ENCODE results near the gene R3HDM2. TPM values are rescaled to one million over a fixed set of nuclear protein-coding genes. Genes with fewer than 3 reads are reported as not detected.

R3HDM2 gene
- total RNA-seq, 1 donor from 2014 or later: 32.9 TPM

DNA sequence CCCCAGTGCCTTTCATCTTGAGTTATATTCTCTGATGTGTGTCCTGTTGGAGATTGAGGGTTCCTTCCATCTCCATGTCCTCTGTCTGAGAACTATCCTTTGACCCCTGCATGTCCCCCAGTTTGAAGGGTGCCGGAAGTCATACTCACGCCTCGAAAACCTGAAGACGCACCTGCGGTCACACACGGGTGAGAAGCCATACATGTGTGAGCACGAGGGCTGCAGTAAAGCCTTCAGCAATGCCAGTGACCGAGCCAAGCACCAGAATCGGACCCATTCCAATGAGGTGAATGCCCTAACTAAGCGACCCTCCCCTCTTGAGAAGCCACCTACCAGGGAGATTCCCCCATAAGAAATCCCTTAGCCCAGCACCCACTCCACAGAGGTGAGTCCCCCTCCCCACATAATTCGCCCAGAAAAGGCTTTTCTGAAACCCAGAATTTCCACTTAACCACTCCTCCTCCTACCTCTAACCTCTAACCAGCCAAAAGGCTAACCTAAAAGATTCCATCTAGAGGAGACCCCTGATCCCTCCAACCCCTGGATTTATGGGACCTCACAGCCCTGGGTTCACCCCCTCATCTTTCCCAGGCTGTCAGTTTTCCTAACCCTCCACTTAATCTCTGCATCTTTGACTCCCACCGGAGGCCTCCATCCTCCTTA is 36.5 kb upstream of the R3HDM2 start:
- no peak for DNase-seq

DNA sequence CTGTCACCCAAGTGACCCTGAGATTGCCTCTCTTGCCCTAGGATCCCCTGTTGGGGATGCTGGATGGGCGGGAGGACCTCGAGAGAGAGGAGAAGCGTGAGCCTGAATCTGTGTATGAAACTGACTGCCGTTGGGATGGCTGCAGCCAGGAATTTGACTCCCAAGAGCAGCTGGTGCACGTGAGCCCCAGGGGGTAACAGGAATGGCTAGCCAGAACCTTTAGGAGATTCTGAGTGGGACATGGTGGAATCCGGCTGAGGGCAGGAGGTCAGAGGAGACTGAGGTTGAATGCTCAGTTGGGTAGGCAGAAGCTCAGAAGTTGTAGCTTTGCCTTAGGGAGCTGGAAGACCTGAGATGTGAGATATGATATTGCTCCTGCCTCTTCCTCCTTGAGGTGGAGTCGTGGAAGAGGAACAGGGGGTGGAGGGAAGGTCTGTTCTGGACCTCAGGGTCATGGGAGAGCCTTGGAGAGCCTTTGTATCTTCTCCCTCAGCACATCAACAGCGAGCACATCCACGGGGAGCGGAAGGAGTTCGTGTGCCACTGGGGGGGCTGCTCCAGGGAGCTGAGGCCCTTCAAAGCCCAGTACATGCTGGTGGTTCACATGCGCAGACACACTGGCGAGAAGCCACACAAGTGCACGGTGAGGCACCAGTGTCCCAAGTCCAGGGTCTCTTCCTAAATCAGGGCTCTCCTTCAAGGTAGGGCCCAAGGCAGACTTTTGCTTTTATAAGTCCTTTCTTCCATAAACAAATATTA is 35.1 kb upstream of the R3HDM2 start:
- no peak for DNase-seq

- no peak for DNase-seq
These were observed 34.3 kb upstream of the R3HDM2 start for GRCh38 chr12:57465030-57465746.

- no peak for DNase-seq
These were observed 33.7 kb upstream of the R3HDM2 start for GRCh38 chr12:57464569-57464968.

DNA sequence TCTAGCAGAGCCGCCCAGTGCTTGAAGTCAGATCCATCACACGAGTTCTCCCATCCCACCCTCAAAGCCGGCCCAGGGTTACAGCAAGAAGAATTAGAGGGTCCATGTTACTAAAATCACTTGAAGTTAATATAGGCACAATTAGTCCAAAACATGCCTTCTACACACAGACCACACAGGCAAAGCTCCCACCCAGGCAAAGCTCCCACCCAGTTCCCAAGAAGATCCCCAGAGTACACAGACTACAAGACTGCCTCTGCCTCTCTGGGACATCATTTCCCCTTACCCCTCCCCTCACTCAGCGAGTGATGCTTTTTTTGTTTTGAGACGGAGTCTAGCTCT is 32.0 kb upstream of the R3HDM2 start:
- no peak for DNase-seq

DNA sequence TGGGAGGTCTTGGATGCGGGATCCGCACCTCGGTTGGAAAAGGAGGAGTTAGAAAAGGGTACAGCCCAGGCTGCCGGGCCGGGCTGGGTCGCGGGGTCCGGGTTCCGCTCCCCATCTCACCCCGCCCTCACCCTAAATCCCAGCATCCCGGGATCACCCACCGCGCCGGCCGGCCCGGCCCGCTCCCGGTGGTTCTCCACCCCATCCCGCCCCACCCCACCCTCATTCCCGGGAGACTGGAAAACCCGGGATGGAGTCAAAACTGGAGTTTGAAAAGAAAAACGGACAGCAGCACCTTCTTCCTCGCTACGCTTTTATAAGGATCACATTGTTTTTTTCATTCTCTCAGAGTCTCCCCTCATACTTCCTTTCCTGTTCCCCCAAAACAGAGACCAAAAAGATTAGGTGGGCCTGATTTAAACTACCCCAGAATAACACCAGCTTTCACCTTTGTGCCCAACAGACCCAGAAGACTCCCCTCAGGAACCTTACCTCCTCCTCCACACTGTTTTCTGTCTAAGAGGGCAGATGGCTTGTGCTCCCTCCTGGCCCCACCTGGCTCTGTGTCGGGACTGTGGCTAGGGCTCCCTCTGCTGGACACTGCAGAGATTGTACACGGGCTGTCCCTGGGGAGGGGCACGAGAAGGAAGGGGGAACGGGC is 31.5 kb upstream of the R3HDM2 start:
- DNase-seq: peak; percentile 85

DNA sequence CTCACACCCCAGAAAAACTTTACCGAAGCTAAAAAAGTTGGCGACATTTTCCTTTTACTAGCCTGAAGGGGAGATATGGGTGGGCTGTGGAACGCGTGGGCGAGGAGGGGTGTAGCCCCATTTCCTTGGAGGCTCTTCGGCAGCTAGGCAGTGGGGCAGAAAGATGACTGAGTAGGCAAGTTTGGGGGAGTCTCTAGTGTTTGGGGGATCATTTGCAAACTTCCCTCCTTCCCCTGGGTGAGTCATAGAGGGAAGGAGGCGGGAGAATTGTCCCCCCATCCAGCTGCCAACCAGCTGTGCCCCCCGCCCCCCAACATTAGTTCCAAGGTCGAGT is 31.0 kb upstream of the R3HDM2 start:
- peak; percentile 80 for DNase-seq

DNA sequence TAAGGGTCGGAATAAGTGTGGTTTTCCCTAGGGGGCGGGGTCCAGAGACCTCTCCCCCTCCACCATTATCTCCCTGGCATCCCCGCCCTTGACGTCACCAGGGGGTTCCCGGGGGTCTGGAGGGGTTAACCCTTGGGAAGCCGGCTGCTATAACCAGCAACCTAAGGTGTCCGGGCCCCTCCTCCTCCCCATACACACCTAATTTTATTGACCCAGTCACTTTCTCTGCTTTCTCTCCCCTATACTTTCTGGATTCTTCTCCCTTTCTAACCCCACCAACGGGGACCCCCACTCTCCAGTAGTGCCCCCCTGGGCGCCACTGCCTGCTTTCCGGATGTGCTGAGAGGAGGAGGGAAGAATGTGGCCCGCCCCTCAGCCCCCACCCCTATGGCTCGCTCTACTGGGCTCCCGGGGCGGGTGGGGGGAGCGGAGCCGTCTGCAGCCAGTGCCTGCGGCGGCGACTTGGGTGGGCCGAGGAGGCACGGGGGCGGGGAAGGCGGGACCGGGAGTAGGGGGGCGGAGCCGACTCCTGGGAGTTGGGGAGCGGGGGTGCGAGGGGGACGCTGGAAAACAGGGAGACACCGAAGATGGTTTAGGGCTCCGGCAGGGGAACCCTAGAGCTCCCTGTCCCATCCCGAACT is 30.6 kb upstream of the R3HDM2 start:
- DNase-seq: peak; percentile 85

GRCh38 chr12:57460841-57461275 is 30.0 kb upstream of the R3HDM2 start:
- peak; percentile 38 for DNase-seq

DNA sequence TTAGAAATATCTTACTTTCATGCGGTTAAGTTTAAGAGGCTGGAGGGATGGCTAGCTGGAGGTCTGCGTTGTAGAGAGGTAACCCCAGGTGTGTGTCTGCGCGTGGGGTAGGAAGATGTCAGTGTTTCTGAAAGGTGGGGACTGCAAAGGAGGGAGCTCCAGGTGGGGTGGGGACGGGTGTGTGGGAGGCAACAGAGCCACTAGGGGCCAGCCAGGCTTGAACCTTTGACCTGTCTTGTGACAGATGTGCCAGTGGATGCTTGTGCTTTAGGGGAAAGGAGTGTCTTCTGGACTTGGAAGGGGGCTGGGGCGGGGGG is 29.6 kb upstream of the R3HDM2 start:
- DNase-seq: no peak

DNA sequence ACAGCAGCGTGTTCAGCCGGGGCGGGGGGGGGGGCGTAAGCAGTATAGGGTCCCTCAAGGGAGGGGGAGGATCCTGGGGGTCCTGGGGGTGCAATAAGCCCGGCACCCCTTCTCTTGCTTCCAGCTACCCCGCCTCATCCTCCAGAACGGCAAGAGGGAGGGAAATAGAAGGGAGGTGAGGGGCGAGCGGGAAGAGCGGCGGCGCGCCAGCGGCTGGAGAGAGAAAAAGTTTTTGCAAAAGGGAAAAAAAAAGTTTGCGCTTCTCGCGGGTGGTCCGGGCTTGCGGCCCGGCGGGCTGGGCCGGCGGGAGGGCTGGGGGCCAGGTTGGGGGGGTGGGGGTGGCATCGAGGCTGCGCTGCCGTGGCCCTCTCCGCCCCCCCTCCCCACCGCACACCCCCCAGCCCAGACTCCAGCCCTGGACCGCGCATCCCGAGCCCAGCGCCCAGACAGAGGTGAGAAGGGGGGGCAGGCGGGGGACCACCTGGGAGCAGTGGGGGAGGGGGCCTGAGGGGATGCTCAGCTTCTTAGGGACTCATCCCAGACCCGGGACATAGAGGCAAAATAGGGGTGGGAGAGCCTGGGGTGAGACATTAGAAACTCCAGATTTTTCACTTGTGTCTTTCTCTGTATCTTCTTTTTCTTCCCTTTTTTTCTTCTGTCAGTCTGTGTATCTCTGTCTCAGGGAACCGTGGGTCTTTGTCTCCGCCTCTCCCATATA is 29.1 kb upstream of the R3HDM2 start, which contains the start of gene GLI1:
Gene GLI1, plus strand, starts transcription at position 36 of the 718 bp plus-strand sequence. CDS start 3,907 bp downstream, outside the sequence.
- DNase-seq: peak; percentile 77

DNA sequence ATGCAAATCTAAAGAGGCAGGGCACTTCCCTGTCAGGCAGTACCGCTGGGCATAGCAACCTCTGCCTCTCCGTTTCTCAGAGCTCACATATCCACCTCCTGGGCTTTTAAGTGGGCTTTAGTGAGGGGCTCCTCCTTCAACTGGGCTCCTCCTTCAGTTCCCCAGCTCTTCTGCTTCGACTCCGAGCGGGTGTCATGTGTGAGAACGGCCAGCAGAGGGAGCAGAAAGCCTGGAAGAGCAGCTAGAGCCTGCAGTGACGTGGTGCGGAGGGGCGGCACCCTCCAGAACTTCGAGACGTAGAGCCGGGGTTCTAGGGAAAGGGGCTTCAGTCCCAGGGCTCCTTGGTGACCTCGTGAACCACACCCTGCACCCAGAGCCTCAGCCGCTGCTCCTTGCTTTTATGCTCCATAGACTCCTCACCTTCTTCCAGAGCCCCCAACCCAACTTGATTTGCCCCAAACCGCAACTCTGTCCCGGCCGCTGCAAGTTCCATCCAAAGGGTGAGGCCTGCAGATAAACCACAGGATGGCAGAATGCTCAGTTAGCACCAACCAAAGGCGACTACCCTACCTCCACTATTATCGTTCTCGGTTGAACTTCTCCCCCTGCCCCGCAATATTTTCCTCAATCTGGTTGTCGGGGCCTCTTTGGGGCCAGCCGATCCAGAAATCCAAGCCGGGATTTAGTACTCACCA is 28.4 kb upstream of the R3HDM2 start:
- peak; percentile 95 for DNase-seq

DNA sequence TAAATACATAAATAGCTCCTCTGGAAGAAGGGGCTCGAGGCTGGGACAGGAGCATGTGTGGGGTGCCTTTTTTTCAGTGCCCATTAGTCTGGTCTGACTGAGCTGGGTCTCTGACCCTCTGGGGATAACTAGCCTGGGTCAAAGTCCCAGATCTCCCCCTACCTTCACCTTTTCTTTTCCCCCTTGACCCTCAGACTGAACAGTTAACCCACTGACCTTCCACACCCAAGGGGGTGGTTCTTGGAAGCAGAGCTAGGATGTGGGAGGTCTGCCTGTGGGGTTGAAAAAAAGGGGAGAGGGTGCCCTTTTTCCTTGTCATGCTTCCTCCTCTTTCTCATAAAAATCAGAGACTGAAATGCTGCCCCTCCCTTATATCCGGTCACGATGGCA is 27.8 kb upstream of the R3HDM2 start:
- DNase-seq: no peak

GRCh38 chr12:57456737-57457490 is 26.1 kb upstream of the R3HDM2 start:
- DNase-seq: no peak

DNA sequence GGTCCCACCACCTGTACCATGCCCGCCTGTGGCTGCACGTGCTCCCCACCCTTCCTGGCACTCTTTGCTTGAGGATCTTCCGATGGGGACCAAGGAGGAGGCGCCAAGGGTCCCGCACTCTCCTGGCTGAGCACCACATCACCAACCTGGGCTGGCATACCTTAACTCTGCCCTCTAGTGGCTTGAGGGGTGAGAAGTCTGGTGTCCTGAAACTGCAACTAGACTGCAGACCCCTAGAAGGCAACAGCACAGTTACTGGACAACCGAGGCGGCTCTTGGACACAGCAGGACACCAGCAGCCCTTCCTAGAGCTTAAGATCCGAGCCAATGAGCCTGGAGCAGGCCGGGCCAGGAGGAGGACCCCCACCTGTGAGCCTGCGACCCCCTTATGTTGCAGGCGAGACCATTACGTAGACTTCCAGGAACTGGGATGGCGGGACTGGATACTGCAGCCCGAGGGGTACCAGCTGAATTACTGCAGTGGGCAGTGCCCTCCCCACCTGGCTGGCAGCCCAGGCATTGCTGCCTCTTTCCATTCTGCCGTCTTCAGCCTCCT is 25.4 kb upstream of the R3HDM2 start:
- DNase-seq: no peak

- no peak for DNase-seq
These were observed 24.7 kb upstream of the R3HDM2 start for GRCh38 chr12:57455374-57456144.

- DNase-seq: no peak
These were observed 23.9 kb upstream of the R3HDM2 start, which contains the start of gene INHBE for GRCh38 chr12:57454566-57455373. Gene INHBE, plus strand, starts transcription at chr12:57455307. Its CDS starts 230 bp downstream, at chr12:57455537.

DNA sequence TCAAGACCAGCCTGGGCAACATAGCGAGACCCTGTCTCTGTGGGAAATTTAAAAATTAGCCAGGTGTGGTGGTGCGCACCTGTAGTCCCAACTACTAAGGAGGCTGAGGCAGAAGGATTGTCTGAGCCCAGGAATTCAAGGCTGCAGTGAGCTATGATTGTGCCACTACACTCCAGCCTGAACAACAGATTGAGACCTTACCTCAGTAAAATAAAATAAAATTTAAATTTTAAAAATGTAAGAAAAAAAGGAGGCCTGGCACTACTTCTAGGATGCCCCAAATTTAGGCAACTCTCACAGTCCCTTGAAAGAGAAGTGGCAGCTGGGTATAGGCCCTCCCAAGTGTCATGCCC is 23.3 kb upstream of the R3HDM2 start:
- no peak for DNase-seq

Measured in skin of body (tissue), 2 donors.